GM12801 (cell line): ENCODE data around the gene GABBR2.

Experiments
- TF ChIP-seq, protein P1 (sequence below): IDR thresholded peaks from one replicate; pipeline ENCODE4 v1.5.1; 2011; ENCODE audit warnings: control low read depth; ENCODE audit not compliant: insufficient read length; ENCODE audit errors: extremely low read depth

Gene GABBR2

GRCh38 chr9:98555651-98556465 lies 152.9 kb downstream of the GABBR2 start:
- TF ChIP-seq, protein P1, sequence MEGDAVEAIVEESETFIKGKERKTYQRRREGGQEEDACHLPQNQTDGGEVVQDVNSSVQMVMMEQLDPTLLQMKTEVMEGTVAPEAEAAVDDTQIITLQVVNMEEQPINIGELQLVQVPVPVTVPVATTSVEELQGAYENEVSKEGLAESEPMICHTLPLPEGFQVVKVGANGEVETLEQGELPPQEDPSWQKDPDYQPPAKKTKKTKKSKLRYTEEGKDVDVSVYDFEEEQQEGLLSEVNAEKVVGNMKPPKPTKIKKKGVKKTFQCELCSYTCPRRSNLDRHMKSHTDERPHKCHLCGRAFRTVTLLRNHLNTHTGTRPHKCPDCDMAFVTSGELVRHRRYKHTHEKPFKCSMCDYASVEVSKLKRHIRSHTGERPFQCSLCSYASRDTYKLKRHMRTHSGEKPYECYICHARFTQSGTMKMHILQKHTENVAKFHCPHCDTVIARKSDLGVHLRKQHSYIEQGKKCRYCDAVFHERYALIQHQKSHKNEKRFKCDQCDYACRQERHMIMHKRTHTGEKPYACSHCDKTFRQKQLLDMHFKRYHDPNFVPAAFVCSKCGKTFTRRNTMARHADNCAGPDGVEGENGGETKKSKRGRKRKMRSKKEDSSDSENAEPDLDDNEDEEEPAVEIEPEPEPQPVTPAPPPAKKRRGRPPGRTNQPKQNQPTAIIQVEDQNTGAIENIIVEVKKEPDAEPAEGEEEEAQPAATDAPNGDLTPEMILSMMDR: no peak

DNA sequence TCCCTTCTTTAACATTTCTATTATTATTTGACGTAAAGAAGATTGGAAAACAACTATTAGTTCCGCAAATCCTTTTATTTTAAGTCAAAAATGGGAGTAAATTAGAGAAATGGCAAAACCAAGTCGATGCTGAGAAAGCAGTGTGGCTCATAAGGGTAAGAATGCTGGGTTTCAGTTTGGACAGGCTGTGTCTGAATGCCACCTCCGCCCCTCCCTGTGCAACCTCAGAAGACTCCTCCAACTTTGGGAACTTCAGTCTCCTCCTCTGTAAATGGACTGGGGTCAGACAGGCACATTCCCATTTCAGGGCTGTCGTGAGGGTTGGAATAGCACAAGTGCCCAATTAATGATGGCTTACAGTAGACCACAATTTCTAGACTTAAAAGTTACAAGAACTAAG lies 154.0 kb downstream of the GABBR2 start:
- TF ChIP-seq, protein P1: no peak

GRCh38 chr9:98552331-98552730 lies 156.4 kb downstream of the GABBR2 start:
- TF ChIP-seq, protein P1: no peak

GRCh38 chr9:98551511-98552286 lies 157.0 kb downstream of the GABBR2 start:
- TF ChIP-seq, protein P1: no peak

DNA sequence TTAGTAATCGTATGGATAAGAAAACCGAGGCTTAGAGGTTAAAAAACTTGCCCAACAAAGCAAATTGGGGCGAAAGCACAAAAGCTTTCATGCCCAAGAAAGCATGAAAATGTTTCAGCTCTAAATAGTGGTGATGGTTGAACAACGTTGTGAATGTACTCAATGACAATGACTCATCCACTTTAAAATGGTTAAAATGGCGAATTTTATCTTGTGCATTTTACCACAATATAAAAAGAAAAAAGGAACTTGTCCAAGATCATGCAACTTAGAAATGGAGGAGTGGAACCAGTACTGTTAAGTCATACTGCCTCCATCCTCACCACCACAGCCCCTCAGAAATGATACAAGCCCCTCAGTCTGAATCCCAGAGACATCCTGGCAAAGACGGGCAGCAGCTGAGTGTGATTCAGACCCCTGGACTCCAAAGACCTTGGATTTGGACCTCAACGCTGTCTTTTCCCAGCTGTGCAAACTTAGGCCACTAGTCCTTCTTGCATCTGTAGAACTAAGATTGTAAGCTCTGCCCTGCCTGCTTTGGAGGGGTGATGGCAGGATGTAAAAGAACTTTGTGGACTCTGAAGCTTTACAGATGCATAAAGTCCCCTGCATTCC lies 158.4 kb downstream of the GABBR2 start:
- TF ChIP-seq, protein P1: no peak

- TF ChIP-seq, protein P1: no peak
Measured at GRCh38 chr9:98549401-98549800, 159.3 kb downstream of the GABBR2 start.

GRCh38 chr9:98547606-98548005 lies 161.1 kb downstream of the GABBR2 start:
- TF ChIP-seq, protein P1: no peak
